GM12878 (cell line): ENCODE data around the gene MYO15B. TPM values are rescaled to one million over a fixed set of nuclear protein-coding genes. Genes with fewer than 3 reads are reported as not detected.

Experiments
- ATAC-seq: fragments of 200-7000 bp; cut with Tn5 transposase; 3 replicates; pipeline ENCODE4 v1.9.1; 2020; ENCODE audit warnings: mild to moderate bottlenecking, moderate library complexity
- BruUV-seq: library from RNA; stranded (reverse); fragments of 400-500 nt; replicated peaks from 2 replicates; lab custom pipeline; 2021; lab: Mats Ljungman, UMichigan
- CTCF ChIA-PET: fragments of 300-600 bp; sonication (Branson Sonifier 250); formaldehyde crosslinking; extraction: SDS; loops from one replicate; lab custom pipeline; 2021; ENCODE audit warnings: inconsistent platforms; lab: Yijun Ruan, JAX
- POLR2A ChIA-PET: fragments of 350-600 bp; formaldehyde crosslinking; extraction: SDS; loops from one replicate; lab custom pipeline; 2021; ENCODE audit warnings: inconsistent platforms; lab: Charles Lee
- RAD21 ChIA-PET: fragments of 300-600 bp; sonication (Branson Sonifier 250); formaldehyde crosslinking; loops from one replicate; lab custom pipeline; 2023; ENCODE audit warnings: antibody characterized with exemption; ENCODE audit not compliant: unreplicated experiment; lab: Charles Lee
- SMC1A ChIA-PET: fragments of 300-600 bp; sonication (Branson Sonifier 250); formaldehyde crosslinking; loops from one replicate; lab custom pipeline; 2023; ENCODE audit not compliant: unreplicated experiment, uncharacterized antibody; lab: Charles Lee
- DNase-seq: peaks from one replicate; pipeline ENCODE4 v3.0.0-alpha.2; 2011; ENCODE audit warnings: low read depth, low spot score
- FAIRE-seq: peaks from 3 replicates; lab custom pipeline; 2011; peaks lifted over from hg19 to GRCh38; lab: Jason Lieb, UNC
- H2AFZ ChIP-seq: 2 replicates; pipeline ENCODE4 v1.6.0; 2011; ENCODE audit warnings: low read depth, low read length, control low read depth; ENCODE audit not compliant: control insufficient read depth
- H3K27ac ChIP-seq: 2 replicates; pipeline ENCODE4 v1.5.1; 2011; ENCODE audit warnings: control low read depth; ENCODE audit not compliant: control insufficient read depth, insufficient read depth
- H3K27me3 ChIP-seq, 2 experiments: replicated peaks in 1 of 2; 2 replicates each; pipeline versions ENCODE4 v1.6.0 to v1.6.1; 2011; ENCODE audit warnings: low read length in 1 of 2; ENCODE audit not compliant: control insufficient read depth in 2 of 2, insufficient read depth in 2 of 2
- H3K36me3 ChIP-seq, 2 experiments: 2 replicates each; pipeline ENCODE4 v1.5.1; 2011; ENCODE audit warnings: low read length in 1 of 2; ENCODE audit not compliant: control insufficient read depth in 2 of 2, insufficient read depth in 2 of 2
- H3K4me1 ChIP-seq: 2 replicates; pipeline ENCODE4 v1.6.1; 2011; ENCODE audit warnings: mild to moderate bottlenecking, low read length, moderate library complexity, mixed read lengths; ENCODE audit not compliant: control insufficient read depth, insufficient read depth
- H3K4me2 ChIP-seq: 2 replicates; pipeline ENCODE4 v1.6.0; 2011; ENCODE audit warnings: control low read depth; ENCODE audit not compliant: control insufficient read depth, insufficient read depth
- H3K4me3 ChIP-seq: fragments of 200-600 bp; sonication (generic); 2 replicates; pipeline ENCODE4 v1.5.1; 2016
- H3K79me2 ChIP-seq: 2 replicates; pipeline ENCODE4 v1.6.0; 2011; ENCODE audit warnings: low read length; ENCODE audit not compliant: control insufficient read depth, insufficient read depth
- H3K9ac ChIP-seq: 2 replicates; pipeline ENCODE4 v1.8.0; 2011; ENCODE audit warnings: low read length, control low read depth, mixed read lengths; ENCODE audit not compliant: control insufficient read depth, insufficient read depth
- H3K9me3 ChIP-seq: replicated peaks from 3 replicates; pipeline ENCODE4 v1.5.1; 2011; ENCODE audit warnings: mild to moderate bottlenecking, low read length; ENCODE audit not compliant: control insufficient read depth, insufficient read depth
- H4K20me1 ChIP-seq: 2 replicates; pipeline ENCODE4 v1.6.0; 2011; ENCODE audit not compliant: control insufficient read depth, insufficient read depth
- CREB1 ChIP-seq: IDR thresholded peaks from 2 replicates; pipeline ENCODE4 v1.6.1; 2012; ENCODE audit warnings: low read depth, mild to moderate bottlenecking, inconsistent platforms
- EED ChIP-seq: sonication (generic); IDR thresholded peaks from 2 replicates; pipeline ENCODE4 v1.6.1; 2016; ENCODE audit warnings: antibody characterized with exemption, low read depth
- ETV6 ChIP-seq, 2 experiments: fragments of 450-650 bp in 1 of 2; IDR thresholded peaks in 1 of 2; conservative IDR thresholded peaks in 1 of 2; 2 replicates each; pipeline ENCODE4 v1.6.1; 2014; ENCODE audit warnings: antibody characterized with exemption in 1 of 2, borderline replicate concordance in 1 of 2, low read depth in 1 of 2, mild to moderate bottlenecking in 1 of 2, moderate library complexity in 1 of 2
- MTA3 ChIP-seq: IDR thresholded peaks from 2 replicates; pipeline ENCODE4 v1.6.1; 2012; ENCODE audit warnings: low read length, inconsistent platforms, borderline replicate concordance
- NFIC ChIP-seq: IDR thresholded peaks from 2 replicates; pipeline ENCODE4 v1.6.1; 2012; ENCODE audit warnings: low read depth, mild to moderate bottlenecking, inconsistent platforms, low read length, moderate library complexity
- NFYA ChIP-seq: IDR thresholded peaks from 2 replicates; pipeline ENCODE4 v1.6.1; 2011; ENCODE audit warnings: low read depth, mild to moderate bottlenecking, low read length, improper control_type of control experiment, borderline replicate concordance
- POLR2AphosphoS2 ChIP-seq: IDR thresholded peaks from 2 replicates; pipeline ENCODE4 v1.6.1; 2011; ENCODE audit warnings: low read depth, mild to moderate bottlenecking, low read length, improper control_type of control experiment, moderate library complexity
- SMAD5 ChIP-seq: IDR thresholded peaks from 2 replicates; pipeline ENCODE4 v1.6.1; 2016; ENCODE audit warnings: antibody characterized with exemption, low read depth
- WGBS: methylation state at CpG from one replicate; pipeline ENCODE4 v1.1.6; 2016; ENCODE audit warnings: low lambda C conversion rate; ENCODE audit not compliant: insufficient replicate concordance, insufficient coverage; ENCODE audit errors: missing lambda C conversion rate; 5-methylcytosine and 5-hydroxymethylcytosine counted together
- in situ Hi-C: fragments of 300-500 bp; cut with MboI; formaldehyde crosslinking; loops from 9 replicates; pipeline ENCODE4 v1.14.3; 2018; ENCODE audit warnings: mixed read lengths
- intact Hi-C: fragments of 100-400 bp; cut with micrococcal nuclease; formaldehyde crosslinking; loops from one replicate; pipeline ENCODE4 v1.14.2; 2022; ENCODE audit not compliant: unreplicated experiment
- polyA plus RNA-seq, 11 experiments: library from polyadenylated mRNA; depleted of rRNA in 4 of 11; unstranded in 6 of 11; stranded (reverse) in 5 of 11; fragments of >200 nt; fragmentation: Nextera tagmentation in 4 of 11; fragmentation: Illumina TruSeq in 1 of 11; extraction: Ambion mirVana in 4 of 11; extraction: Trizol in 1 of 11; gene quantifications; 1 replicate in 1 of 11; 2 replicates in 10 of 11; pipeline versions ENCODE4 v1.2.1 to v1.2.3, GENCODE V29; 2011 to 2016; ENCODE audit warnings: inconsistent platforms in 2 of 11, missing spikeins in 2 of 11, low read depth in 1 of 11
- total RNA-seq, 4 experiments: library from RNA; depleted of rRNA in 3 of 4; stranded (reverse); fragments of >200 nt in 3 of 4; fragmentation: Illumina TruSeq in 1 of 4; extraction: Trizol in 1 of 4; gene quantifications; 2 replicates each; pipeline versions ENCODE4 v1.2.1 to v1.2.3, GENCODE V29; 2013 to 2021
- TF ChIP-seq, protein P1 (sequence below): IDR thresholded peaks from 2 replicates; pipeline ENCODE4 v1.6.1; 2011; ENCODE audit warnings: mild to moderate bottlenecking, low read depth, low read length, moderate library complexity; ENCODE audit not compliant: insufficient replicate concordance

The MYO15B gene
- total and polyA plus RNA-seq, 10 of the 15 experiments (the other 5 are each of a cell fraction or from before 2014, with no cell fraction given): 0.67 to 15.4 (median 2.3) TPM; not detected in 1

DNA sequence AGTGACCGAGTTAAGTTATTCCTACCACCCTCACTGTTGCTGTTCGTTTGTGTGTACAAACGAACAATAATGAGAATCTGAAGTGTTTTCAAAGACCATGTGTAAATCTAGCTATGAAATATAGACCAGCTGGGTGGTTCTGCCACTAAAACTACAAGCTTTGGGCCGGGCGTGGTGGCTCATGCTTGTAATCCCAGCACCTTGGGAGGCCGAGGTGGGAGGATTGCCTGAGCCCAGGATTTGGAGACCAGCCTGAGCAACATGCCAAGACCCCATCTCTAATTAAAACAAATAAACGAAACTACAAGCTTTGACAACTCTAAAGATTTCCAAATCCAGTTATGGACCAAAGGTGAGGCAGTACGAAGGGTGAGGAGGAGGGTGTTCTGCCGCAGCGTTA, 78.4 kb downstream of the MYO15B start:
- ChIA-PET SMC1A (interaction anchor here (1.1 to 2.1 kb wide), 7 partner anchors 8 to 32 kb away, joined by 3 to 10 read pairs (median 4); a partner anchor contains a TSS), CTCF (interaction anchor here (0.5 to 6.0 kb wide), 11 partner anchors 10 to 98 kb away, joined by 3 to 30 read pairs (median 5); partner anchors contain the start of gene SMIM5), POLR2A (interaction anchor here (0.9 to 2.4 kb wide), 6 partner anchors 9 to 114 kb away, joined by 3 to 12 read pairs (median 4); partner anchors contain the start of gene SMIM5), RAD21 (interaction anchor here (0.9 to 1.0 kb wide), 3 partner anchors 8 to 150 kb away, joined by 3 to 4 read pairs (median 3); partner anchors contain the start of gene TSEN54)
- FAIRE-seq (no peak), DNase-seq (no peak), ATAC-seq (no peak)
- H3K4me1 ChIP-seq: peaks cover 23% of the 10 kb centered on the region
- BruUV-seq: no TSS peak
- intact Hi-C loops (no loop called here), in situ Hi-C loops (no loop called here)
- H3K27ac ChIP-seq: no peak overlapping the region
- no peaks in the 10 kb centered on the region for H4K20me1 ChIP-seq
- no peak overlapping the region for H3K9ac ChIP-seq
- no peak for TF ChIP-seq NFIC
- TF ChIP-seq CREB1: no peak
- TF ChIP-seq ETV6 (conservative IDR thresholded peaks at IDR 0.05 in 1 of 2, IDR thresholded peaks at IDR 0.05 in 1 of 2; ENCODE audit: borderline replicate concordance in 1 of 2, low read depth in 1 of 2): no peak
- no peak for TF ChIP-seq POLR2AphosphoS2
- TF ChIP-seq EED: no peak
- TF ChIP-seq, protein P1, sequence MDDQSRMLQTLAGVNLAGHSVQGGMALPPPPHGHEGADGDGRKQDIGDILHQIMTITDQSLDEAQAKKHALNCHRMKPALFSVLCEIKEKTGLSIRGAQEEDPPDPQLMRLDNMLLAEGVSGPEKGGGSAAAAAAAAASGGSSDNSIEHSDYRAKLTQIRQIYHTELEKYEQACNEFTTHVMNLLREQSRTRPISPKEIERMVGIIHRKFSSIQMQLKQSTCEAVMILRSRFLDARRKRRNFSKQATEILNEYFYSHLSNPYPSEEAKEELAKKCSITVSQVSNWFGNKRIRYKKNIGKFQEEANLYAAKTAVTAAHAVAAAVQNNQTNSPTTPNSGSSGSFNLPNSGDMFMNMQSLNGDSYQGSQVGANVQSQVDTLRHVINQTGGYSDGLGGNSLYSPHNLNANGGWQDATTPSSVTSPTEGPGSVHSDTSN: no peak
- no peak for TF ChIP-seq NFYA
- no peak for TF ChIP-seq SMAD5
- no peak for TF ChIP-seq MTA3
- H3K27me3 ChIP-seq: no peaks in the 10 kb centered on the region
- H3K4me2 ChIP-seq: peak overlapping the region; percentile 60
- H3K4me3 ChIP-seq: peak overlapping the region; percentile 79
- H3K36me3 ChIP-seq: peaks cover 3 to 13% of the 10 kb centered on the region in 2 experiments
- no peaks in the 10 kb centered on the region for H3K9me3 ChIP-seq
- WGBS: 76% methylated on average over 10 of the region's 10 CpGs
- peaks cover 49% of the 10 kb centered on the region for H3K79me2 ChIP-seq
- H2AFZ ChIP-seq: no peak overlapping the region
